Measurements from ENCODE around the gene RHOU. TPM values are rescaled to one million over a fixed set of nuclear protein-coding genes. Genes with fewer than 3 reads are reported as not detected.

Gene RHOU
- total and polyA plus RNA-seq, 2 experiments from 2014 or later, result 0.95 to 4.4 TPM

DNA sequence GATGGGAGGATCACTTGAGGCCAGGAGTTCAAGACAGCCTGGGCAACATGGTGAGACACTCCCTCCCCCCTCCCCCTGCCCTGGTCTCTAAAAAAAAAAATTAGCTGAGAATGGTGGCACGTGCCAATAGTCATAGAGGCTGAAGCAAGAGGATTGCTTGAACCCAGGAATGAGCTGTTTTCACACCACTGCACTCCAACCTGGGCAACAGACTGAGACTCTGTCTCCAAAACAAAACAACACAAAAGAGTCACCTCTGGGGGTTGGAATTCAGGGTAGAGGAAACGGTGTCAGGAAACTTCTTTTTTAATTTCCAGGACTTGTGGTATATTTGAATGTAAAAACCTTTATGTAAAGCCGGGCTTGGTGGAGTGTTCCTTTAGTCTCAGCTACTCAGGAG, 43.2 kb downstream of the RHOU start:
- no peak for TF ChIP-seq NANOG (IDR thresholded peaks at IDR 0.05; ENCODE audit: borderline replicate concordance)
- TF ChIP-seq STAT1 (IDR thresholded peaks at IDR 0.05; ENCODE audit: unreplicated experiment), result no peak
- TF ChIP-seq, protein P1, sequence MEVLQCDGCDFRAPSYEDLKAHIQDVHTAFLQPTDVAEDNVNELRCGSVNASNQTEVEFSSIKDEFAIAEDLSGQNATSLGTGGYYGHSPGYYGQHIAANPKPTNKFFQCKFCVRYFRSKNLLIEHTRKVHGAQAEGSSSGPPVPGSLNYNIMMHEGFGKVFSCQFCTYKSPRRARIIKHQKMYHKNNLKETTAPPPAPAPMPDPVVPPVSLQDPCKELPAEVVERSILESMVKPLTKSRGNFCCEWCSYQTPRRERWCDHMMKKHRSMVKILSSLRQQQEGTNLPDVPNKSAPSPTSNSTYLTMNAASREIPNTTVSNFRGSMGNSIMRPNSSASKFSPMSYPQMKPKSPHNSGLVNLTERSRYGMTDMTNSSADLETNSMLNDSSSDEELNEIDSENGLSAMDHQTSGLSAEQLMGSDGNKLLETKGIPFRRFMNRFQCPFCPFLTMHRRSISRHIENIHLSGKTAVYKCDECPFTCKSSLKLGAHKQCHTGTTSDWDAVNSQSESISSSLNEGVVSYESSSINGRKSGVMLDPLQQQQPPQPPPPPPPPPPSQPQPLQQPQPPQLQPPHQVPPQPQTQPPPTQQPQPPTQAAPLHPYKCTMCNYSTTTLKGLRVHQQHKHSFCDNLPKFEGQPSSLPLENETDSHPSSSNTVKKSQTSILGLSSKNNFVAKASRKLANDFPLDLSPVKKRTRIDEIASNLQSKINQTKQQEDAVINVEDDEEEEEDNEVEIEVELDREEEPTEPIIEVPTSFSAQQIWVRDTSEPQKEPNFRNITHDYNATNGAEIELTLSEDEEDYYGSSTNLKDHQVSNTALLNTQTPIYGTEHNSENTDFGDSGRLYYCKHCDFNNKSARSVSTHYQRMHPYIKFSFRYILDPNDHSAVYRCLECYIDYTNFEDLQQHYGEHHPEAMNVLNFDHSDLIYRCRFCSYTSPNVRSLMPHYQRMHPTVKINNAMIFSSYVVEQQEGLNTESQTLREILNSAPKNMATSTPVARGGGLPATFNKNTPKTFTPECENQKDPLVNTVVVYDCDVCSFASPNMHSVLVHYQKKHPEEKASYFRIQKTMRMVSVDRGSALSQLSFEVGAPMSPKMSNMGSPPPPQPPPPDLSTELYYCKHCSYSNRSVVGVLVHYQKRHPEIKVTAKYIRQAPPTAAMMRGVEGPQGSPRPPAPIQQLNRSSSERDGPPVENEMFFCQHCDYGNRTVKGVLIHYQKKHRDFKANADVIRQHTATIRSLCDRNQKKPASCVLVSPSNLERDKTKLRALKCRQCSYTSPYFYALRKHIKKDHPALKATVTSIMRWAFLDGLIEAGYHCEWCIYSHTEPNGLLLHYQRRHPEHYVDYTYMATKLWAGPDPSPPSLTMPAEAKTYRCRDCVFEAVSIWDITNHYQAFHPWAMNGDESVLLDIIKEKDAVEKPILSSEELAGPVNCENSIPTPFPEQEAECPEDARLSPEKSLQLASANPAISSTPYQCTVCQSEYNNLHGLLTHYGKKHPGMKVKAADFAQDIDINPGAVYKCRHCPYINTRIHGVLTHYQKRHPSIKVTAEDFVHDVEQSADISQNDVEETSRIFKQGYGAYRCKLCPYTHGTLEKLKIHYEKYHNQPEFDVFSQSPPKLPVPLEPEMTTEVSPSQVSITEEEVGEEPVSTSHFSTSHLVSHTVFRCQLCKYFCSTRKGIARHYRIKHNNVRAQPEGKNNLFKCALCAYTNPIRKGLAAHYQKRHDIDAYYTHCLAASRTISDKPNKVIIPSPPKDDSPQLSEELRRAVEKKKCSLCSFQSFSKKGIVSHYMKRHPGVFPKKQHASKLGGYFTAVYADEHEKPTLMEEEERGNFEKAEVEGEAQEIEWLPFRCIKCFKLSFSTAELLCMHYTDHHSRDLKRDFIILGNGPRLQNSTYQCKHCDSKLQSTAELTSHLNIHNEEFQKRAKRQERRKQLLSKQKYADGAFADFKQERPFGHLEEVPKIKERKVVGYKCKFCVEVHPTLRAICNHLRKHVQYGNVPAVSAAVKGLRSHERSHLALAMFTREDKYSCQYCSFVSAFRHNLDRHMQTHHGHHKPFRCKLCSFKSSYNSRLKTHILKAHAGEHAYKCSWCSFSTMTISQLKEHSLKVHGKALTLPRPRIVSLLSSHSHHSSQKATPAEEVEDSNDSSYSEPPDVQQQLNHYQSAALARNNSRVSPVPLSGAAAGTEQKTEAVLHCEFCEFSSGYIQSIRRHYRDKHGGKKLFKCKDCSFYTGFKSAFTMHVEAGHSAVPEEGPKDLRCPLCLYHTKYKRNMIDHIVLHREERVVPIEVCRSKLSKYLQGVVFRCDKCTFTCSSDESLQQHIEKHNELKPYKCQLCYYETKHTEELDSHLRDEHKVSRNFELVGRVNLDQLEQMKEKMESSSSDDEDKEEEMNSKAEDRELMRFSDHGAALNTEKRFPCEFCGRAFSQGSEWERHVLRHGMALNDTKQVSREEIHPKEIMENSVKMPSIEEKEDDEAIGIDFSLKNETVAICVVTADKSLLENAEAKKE (CRISPR knock-in tag; IDR thresholded peaks at IDR 0.05), result no peak
- TF ChIP-seq, protein P2, sequence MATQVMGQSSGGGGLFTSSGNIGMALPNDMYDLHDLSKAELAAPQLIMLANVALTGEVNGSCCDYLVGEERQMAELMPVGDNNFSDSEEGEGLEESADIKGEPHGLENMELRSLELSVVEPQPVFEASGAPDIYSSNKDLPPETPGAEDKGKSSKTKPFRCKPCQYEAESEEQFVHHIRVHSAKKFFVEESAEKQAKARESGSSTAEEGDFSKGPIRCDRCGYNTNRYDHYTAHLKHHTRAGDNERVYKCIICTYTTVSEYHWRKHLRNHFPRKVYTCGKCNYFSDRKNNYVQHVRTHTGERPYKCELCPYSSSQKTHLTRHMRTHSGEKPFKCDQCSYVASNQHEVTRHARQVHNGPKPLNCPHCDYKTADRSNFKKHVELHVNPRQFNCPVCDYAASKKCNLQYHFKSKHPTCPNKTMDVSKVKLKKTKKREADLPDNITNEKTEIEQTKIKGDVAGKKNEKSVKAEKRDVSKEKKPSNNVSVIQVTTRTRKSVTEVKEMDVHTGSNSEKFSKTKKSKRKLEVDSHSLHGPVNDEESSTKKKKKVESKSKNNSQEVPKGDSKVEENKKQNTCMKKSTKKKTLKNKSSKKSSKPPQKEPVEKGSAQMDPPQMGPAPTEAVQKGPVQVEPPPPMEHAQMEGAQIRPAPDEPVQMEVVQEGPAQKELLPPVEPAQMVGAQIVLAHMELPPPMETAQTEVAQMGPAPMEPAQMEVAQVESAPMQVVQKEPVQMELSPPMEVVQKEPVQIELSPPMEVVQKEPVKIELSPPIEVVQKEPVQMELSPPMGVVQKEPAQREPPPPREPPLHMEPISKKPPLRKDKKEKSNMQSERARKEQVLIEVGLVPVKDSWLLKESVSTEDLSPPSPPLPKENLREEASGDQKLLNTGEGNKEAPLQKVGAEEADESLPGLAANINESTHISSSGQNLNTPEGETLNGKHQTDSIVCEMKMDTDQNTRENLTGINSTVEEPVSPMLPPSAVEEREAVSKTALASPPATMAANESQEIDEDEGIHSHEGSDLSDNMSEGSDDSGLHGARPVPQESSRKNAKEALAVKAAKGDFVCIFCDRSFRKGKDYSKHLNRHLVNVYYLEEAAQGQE (IDR thresholded peaks at IDR 0.05; ENCODE audit: unreplicated experiment), result no peak
- no peak overlapping the region for H3K27ac ChIP-seq (ENCODE audit: low read depth)
- no peak overlapping the region for H2AFZ ChIP-seq
- H4K20me1 ChIP-seq (replicated peaks; ENCODE audit: insufficient read depth), result no peaks in the 10 kb centered on the region
- H3K36me3 ChIP-seq (ENCODE audit: insufficient read depth), result no peaks in the 10 kb centered on the region
- H3K9me2 ChIP-seq (ENCODE audit: insufficient read depth), result no peaks in the 10 kb centered on the region
- peaks cover 3% of the 10 kb centered on the region for H3K27me3 Mint-ChIP-seq (ENCODE audit: insufficient read depth, low read depth, poor library complexity)
- ATAC-seq, result no peak
- H3K36me3 Mint-ChIP-seq (ENCODE audit: low read depth), result no peaks in the 10 kb centered on the region
- no peaks in the 10 kb centered on the region for H3K4me1 Mint-ChIP-seq
- no peak for DNase-seq (ENCODE audit: low spot score)
- H3K4me3 Mint-ChIP-seq, result no peak overlapping the region
- no peak overlapping the region for H3K4me3 ChIP-seq
- no peak overlapping the region for H3K4me2 ChIP-seq
- no peaks in the 10 kb centered on the region; the same call in 2 of the 3 replicates for H3K9me3 Mint-ChIP-seq
- no peaks in the 10 kb centered on the region for H3K4me1 ChIP-seq (ENCODE audit: insufficient read depth)
- no peaks in the 10 kb centered on the region for H3F3A ChIP-seq (replicated peaks; ENCODE audit: low read depth)
- no peaks in the 10 kb centered on the region for H3K27me3 ChIP-seq (ENCODE audit: insufficient read depth)
- H3K79me2 ChIP-seq (replicated peaks; ENCODE audit: insufficient read depth), result no peaks in the 10 kb centered on the region
- H3K27ac Mint-ChIP-seq, result no peak overlapping the region
